HEK293 (cell line): ENCODE measurements around the gene SHISAL2A.

Experiments used
- CTCF ChIA-PET: fragments of 350-600 bp; formaldehyde crosslinking; extraction: SDS; loops from one replicate; lab custom pipeline; 2021; ENCODE audit warnings: antibody characterized with exemption; lab: Yijun Ruan, JAX
- POLR2A ChIA-PET: fragments of 300-600 bp; formaldehyde crosslinking; extraction: SDS; loops from one replicate; lab custom pipeline; 2020; ENCODE audit warnings: antibody characterized with exemption, inconsistent platforms; lab: Yijun Ruan, JAX
- H3K27ac ChIP-seq: fragments of 200-500 bp; sonication (Bioruptor generic); 2 replicates; pipeline ENCODE4 v1.5.1; 2014; ENCODE audit warnings: low read depth, low read length, control low read depth, inconsistent platforms; ENCODE audit errors: extremely low read depth
- H3K36me3 ChIP-seq, 2 experiments: fragments of 200-500 bp in 1 of 2; sonication (Bioruptor generic) in 1 of 2; 1 replicate in 1 of 2; 2 replicates in 1 of 2; pipeline ENCODE4 v1.5.1; 2014 to 2017; ENCODE audit warnings: inconsistent platforms in 2 of 2, low read length in 2 of 2; ENCODE audit not compliant: control insufficient read depth in 2 of 2, insufficient read depth in 1 of 2
- H3K4me1 ChIP-seq: fragments of 200-500 bp; sonication (Bioruptor generic); 2 replicates; pipeline ENCODE4 v1.5.1; 2014; ENCODE audit warnings: mild to moderate bottlenecking, low read length, inconsistent platforms; ENCODE audit not compliant: control insufficient read depth, insufficient read depth
- H3K4me3 ChIP-seq: 2 replicates; pipeline ENCODE4 v1.5.1; 2011; ENCODE audit warnings: low read depth, mild to moderate bottlenecking, control low read depth, low read length, moderate library complexity
- H3K9me3 ChIP-seq: fragments of 200-500 bp; sonication (Bioruptor generic); 2 replicates; pipeline ENCODE4 v1.5.1; 2014; ENCODE audit warnings: low read depth, low read length, inconsistent platforms; ENCODE audit not compliant: control insufficient read depth, insufficient read depth
- HOXD13 ChIP-seq: sonication (generic); formaldehyde crosslinking; IDR thresholded peaks from 2 replicates; pipeline ENCODE4 v1.8.0; 2022; ENCODE audit warnings: missing genetic modification reagents, borderline replicate concordance
- IKZF3 ChIP-seq: fragments of 450-650 bp; IDR thresholded peaks from 2 replicates; pipeline ENCODE4 v1.5.0; 2018; ENCODE audit warnings: missing biosample characterization, mild to moderate bottlenecking, missing genetic modification characterization, moderate library complexity
- OSR2 ChIP-seq: fragments of 450-650 bp; formaldehyde crosslinking; IDR thresholded peaks from 2 replicates; pipeline ENCODE4 v1.5.1; 2016; ENCODE audit warnings: missing biosample characterization, missing genetic modification characterization
- RBAK ChIP-seq: fragments of 450-650 bp; formaldehyde crosslinking; IDR thresholded peaks from 2 replicates; pipeline ENCODE4 v1.5.1; 2016; ENCODE audit warnings: missing biosample characterization, missing genetic modification characterization
- SCRT1 ChIP-seq: fragments of 450-650 bp; formaldehyde crosslinking; IDR thresholded peaks from 2 replicates; pipeline ENCODE4 v1.5.1; 2016; ENCODE audit warnings: missing biosample characterization, missing genetic modification characterization, borderline replicate concordance
- ZBTB17 ChIP-seq: fragments of 450-650 bp; formaldehyde crosslinking; IDR thresholded peaks from 2 replicates; pipeline ENCODE4 v1.5.1; 2016; ENCODE audit warnings: missing biosample characterization, missing genetic modification characterization
- ZBTB20 ChIP-seq: fragments of 450-650 bp; formaldehyde crosslinking; IDR thresholded peaks from 2 replicates; pipeline ENCODE4 v1.5.1; 2016; ENCODE audit warnings: missing biosample characterization, missing genetic modification characterization
- ZBTB21 ChIP-seq: fragments of 450-650 bp; formaldehyde crosslinking; IDR thresholded peaks from 2 replicates; pipeline ENCODE4 v1.5.1; 2017; ENCODE audit warnings: missing biosample characterization, missing genetic modification characterization
- ZBTB44 ChIP-seq: fragments of 450-650 bp; IDR thresholded peaks from 2 replicates; pipeline ENCODE4 v1.5.1; 2018; ENCODE audit warnings: missing biosample characterization, mild to moderate bottlenecking, missing genetic modification characterization
- ZBTB8A ChIP-seq: fragments of 450-650 bp; formaldehyde crosslinking; IDR thresholded peaks from 2 replicates; pipeline ENCODE4 v1.5.1; 2016; ENCODE audit warnings: missing biosample characterization, missing genetic modification characterization
- ZFHX2 ChIP-seq: fragments of 450-650 bp; formaldehyde crosslinking; conservative IDR thresholded peaks from 2 replicates; pipeline ENCODE4 v1.5.1; 2016; ENCODE audit warnings: missing biosample characterization, missing genetic modification characterization
- ZNF138 ChIP-seq: fragments of 450-650 bp; formaldehyde crosslinking; IDR thresholded peaks from 2 replicates; pipeline ENCODE4 v1.5.1; 2016; ENCODE audit warnings: missing biosample characterization, missing genetic modification characterization, borderline replicate concordance
- ZNF184 ChIP-seq: fragments of 450-650 bp; IDR thresholded peaks from 2 replicates; pipeline ENCODE4 v1.5.1; 2018; ENCODE audit warnings: missing biosample characterization, mild to moderate bottlenecking, missing genetic modification characterization
- ZNF394 ChIP-seq: fragments of 450-650 bp; formaldehyde crosslinking; IDR thresholded peaks from 2 replicates; pipeline ENCODE4 v1.5.1; 2016; ENCODE audit warnings: missing biosample characterization, missing genetic modification characterization, mild to moderate bottlenecking, moderate library complexity, borderline replicate concordance
- ZNF48 ChIP-seq: fragments of 450-650 bp; formaldehyde crosslinking; IDR thresholded peaks from 2 replicates; pipeline ENCODE4 v1.5.1; 2016; ENCODE audit warnings: missing biosample characterization, missing genetic modification characterization
- ZNF501 ChIP-seq: fragments of 450-650 bp; formaldehyde crosslinking; IDR thresholded peaks from 2 replicates; pipeline ENCODE4 v1.5.1; 2016; ENCODE audit warnings: missing biosample characterization, missing genetic modification characterization
- ZNF510 ChIP-seq: fragments of 450-650 bp; formaldehyde crosslinking; IDR thresholded peaks from 2 replicates; pipeline ENCODE4 v1.5.1; 2018; ENCODE audit warnings: mild to moderate bottlenecking, missing genetic modification characterization, missing biosample characterization; ENCODE audit not compliant: insufficient replicate concordance
- ZNF529 ChIP-seq: fragments of 450-650 bp; formaldehyde crosslinking; IDR thresholded peaks from 2 replicates; pipeline ENCODE4 v1.5.1; 2017; ENCODE audit warnings: missing genetic modification characterization, missing biosample characterization; ENCODE audit not compliant: insufficient replicate concordance
- ZNF544 ChIP-seq: fragments of 450-650 bp; formaldehyde crosslinking; IDR thresholded peaks from 2 replicates; pipeline ENCODE4 v1.5.0; 2017; ENCODE audit warnings: missing biosample characterization, missing genetic modification characterization
- ZNF560 ChIP-seq: fragments of 450-650 bp; formaldehyde crosslinking; IDR thresholded peaks from 2 replicates; pipeline ENCODE4 v1.5.1; 2017; ENCODE audit warnings: missing biosample characterization, missing genetic modification characterization, borderline replicate concordance
- ZNF654 ChIP-seq: fragments of 450-650 bp; formaldehyde crosslinking; IDR thresholded peaks from 2 replicates; pipeline ENCODE4 v1.5.1; 2016; ENCODE audit warnings: low read depth, missing biosample characterization, missing genetic modification characterization
- ZNF670 ChIP-seq: fragments of 450-650 bp; formaldehyde crosslinking; IDR thresholded peaks from 2 replicates; pipeline ENCODE4 v1.5.1; 2016; ENCODE audit warnings: missing biosample characterization, missing genetic modification characterization, low read depth
- TF ChIP-seq, protein P1 (sequence below): fragments of 450-650 bp; formaldehyde crosslinking; IDR thresholded peaks from 2 replicates; pipeline ENCODE4 v1.5.1; 2016; ENCODE audit warnings: missing biosample characterization, missing genetic modification characterization
- TF ChIP-seq, protein P2 (sequence below): fragments of 450-650 bp; formaldehyde crosslinking; IDR thresholded peaks from 2 replicates; pipeline ENCODE4 v1.5.1; 2017; ENCODE audit warnings: missing biosample characterization, missing genetic modification characterization

Gene SHISAL2A

DNA sequence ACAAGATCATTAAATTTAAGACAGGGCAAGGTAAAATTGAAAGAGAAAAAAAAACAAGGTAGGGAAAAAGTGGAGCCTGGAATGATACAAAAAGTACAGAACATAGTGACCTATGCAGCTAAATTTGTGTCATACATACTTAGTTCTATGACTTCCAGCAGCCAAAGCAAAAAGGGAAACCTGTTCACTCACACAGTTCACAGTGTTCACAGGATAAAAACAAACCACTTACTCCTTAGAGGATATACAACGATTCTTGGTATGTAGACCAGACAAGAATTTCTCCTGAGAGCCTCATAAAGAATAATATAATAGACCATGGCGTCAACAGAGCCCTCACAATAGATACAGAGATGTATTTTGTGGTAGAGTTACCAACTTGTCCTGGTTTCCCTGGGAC, 37.6 kb downstream of the SHISAL2A start:
- POLR2A ChIA-PET = no interaction called here
- H3K36me3 ChIP-seq = no peaks in the 10 kb centered on the region
- no peaks in the 10 kb centered on the region for H3K4me1 ChIP-seq
- no peaks in the 10 kb centered on the region for H3K9me3 ChIP-seq
- no peak overlapping the region for H3K4me3 ChIP-seq
- TF ChIP-seq RBAK (tag by site-specific recombination) (no peak), ZBTB20 (no peak), ZNF529 (tag by site-specific recombination) (no peak), ZNF510 (tag by site-specific recombination) (no peak), ZBTB21 (tag by site-specific recombination) (no peak), ZBTB17 (tag by site-specific recombination) (no peak), IKZF3 (tag by site-specific recombination) (no peak), ZNF654 (tag by site-specific recombination) (no peak)
- TF ChIP-seq, all 188 proteins: peak for 0
- H3K27ac ChIP-seq = no peak overlapping the region
- CTCF ChIA-PET = interaction anchor here (0.7 kb wide), 1 partner anchor 460 kb away, joined by 6 read pairs; no protein-coding TSS in a partner anchor

DNA sequence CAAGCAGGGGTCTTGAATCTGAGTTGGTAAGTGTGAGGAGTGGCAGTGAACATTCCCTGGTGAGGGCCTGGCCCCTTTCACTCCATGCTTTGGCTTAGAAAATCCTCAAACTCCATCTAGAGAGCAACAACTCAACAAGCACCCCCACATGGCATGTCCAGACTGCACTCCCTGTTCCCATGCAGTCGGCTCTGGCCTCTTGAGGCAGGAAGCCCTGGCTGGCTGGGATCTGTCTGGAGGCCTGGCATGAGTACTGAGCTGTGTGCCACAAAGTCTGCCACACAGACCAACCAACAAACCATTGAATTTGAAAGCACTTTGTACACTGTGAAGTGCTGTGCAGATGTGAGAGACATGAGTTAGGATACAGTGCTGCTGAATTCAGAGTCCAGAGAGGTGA, 40.0 kb downstream of the SHISAL2A start:
- H3K36me3 ChIP-seq = no peaks in the 10 kb centered on the region
- H3K4me1 ChIP-seq = no peaks in the 10 kb centered on the region
- ChIA-PET POLR2A (no interaction called here), CTCF (interaction anchor here (0.7 to 1.0 kb wide), 2 partner anchors 13 kb away, joined by 3 read pairs; no protein-coding TSS in a partner anchor)
- no peak for TF ChIP-seq ZFHX2 (tag by site-specific recombination)
- TF ChIP-seq ZNF184 (tag by site-specific recombination) = no peak
- TF ChIP-seq ZNF510 (tag by site-specific recombination) = no peak
- TF ChIP-seq ZNF48 = no peak
- TF ChIP-seq HOXD13 = no peak
- TF ChIP-seq, protein P1, sequence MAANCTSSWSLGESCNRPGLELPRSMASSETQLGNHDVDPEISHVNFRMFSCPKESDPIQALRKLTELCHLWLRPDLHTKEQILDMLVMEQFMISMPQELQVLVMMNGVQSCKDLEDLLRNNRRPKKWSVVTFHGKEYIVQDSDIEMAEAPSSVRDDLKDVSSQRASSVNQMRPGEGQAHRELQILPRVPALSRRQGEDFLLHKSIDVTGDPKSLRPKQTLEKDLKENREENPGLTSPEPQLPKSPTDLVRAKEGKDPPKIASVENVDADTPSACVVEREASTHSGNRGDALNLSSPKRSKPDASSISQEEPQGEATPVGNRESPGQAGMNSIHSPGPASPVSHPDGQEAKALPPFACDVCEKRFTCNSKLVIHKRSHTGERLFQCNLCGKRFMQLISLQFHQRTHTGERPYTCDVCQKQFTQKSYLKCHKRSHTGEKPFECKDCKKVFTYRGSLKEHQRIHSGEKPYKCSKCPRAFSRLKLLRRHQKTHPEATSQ (tag by site-specific recombination) = no peak
- no peak for TF ChIP-seq ZBTB8A (tag by site-specific recombination)
- no peak for TF ChIP-seq ZBTB44
- no peak for TF ChIP-seq ZNF560 (tag by site-specific recombination)
- no peak for TF ChIP-seq SCRT1 (tag by site-specific recombination)
- no peak for TF ChIP-seq ZNF544
- TF ChIP-seq ZNF670 (tag by site-specific recombination) = no peak
- no peak for TF ChIP-seq OSR2 (tag by site-specific recombination)
- TF ChIP-seq, protein P2, sequence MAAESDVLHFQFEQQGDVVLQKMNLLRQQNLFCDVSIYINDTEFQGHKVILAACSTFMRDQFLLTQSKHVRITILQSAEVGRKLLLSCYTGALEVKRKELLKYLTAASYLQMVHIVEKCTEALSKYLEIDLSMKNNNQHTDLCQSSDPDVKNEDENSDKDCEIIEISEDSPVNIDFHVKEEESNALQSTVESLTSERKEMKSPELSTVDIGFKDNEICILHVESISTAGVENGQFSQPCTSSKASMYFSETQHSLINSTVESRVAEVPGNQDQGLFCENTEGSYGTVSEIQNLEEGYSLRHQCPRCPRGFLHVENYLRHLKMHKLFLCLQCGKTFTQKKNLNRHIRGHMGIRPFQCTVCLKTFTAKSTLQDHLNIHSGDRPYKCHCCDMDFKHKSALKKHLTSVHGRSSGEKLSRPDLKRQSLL = no peak
- no peak for TF ChIP-seq ZNF138 (tag by site-specific recombination)
- TF ChIP-seq ZNF394 (tag by site-specific recombination) = no peak
- TF ChIP-seq ZNF501 (tag by site-specific recombination) = no peak
- H3K27ac ChIP-seq = no peak overlapping the region
- no peak overlapping the region for H3K4me3 ChIP-seq
- no peaks in the 10 kb centered on the region for H3K9me3 ChIP-seq
